Activated CD4-positive, alpha-beta T cell treated with anti-CD3 and anti-CD28 coated beads, Interleukin-2, amount 50 U/mL, for 4 hours (primary cell): ENCODE measurements around the gene TMTC1.

ENCODE experiments used
- DNase-seq, 2 experiments: peaks; one replicate each; pipeline ENCODE4 v3.0.0-alpha.2; 2020

The TMTC1 gene

DNA sequence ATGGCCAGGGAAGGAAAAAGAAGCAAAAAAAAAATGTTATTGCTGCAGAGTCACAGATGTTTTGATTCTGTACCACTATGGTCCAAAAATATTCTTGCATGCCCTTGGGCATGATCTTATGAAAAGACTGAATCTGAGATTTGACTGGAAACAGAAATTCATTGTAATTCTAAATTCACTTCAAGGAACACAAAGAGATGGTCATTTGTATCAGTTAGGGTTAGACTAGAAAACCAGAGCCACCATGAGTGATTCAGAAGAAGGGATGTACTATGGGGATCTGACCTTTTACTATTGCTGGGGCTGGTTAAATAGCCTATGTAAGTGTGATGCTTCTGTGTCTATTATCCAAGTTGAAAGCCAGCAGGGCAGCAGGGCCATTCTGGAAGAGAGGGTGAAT is 5.2 kb downstream of the TMTC1 start:
- no peak for DNase-seq

DNA sequence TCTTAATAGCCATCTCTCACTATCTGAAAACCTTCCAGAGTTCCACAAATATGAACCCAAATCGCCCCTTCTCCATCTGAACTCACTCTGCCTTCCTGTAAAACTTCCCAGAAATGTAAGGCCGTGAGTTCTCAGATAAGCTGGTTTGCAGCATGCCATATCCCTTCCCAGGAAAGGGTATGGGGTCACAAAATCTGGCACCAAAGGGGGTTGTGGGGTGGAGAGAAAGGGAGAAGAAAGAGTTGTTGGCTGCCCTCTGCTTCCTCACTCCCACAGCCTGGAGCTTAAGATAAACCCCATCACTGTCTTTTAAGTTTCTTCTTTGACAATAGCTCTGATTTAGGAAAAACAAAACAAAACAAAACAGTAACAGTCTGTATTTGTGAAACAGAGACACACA is 10.7 kb downstream of the TMTC1 start:
- DNase-seq, result no peak

DNA sequence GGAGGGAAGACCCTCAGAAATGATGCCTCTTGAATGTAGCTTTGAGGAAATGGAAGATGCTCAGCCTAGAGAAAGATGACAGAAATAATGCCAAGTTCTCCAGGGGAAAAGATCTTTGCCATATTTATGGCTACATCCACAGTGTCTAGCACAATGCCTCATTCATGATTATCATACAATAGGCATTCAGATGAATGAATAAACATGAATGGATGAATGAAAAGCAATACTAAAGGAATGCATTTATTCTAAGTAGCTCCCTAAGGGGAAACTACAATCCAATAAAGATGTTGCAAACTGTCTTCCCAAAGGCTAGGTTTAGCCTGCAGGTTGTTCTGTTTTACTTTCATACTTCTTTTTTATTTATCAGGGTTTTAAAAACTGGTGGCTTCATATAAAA is 12.0 kb downstream of the TMTC1 start:
- DNase-seq, result no peak

GRCh38 chr12:29771165-29771564 is 12.6 kb downstream of the TMTC1 start:
- DNase-seq, result no peak

DNA sequence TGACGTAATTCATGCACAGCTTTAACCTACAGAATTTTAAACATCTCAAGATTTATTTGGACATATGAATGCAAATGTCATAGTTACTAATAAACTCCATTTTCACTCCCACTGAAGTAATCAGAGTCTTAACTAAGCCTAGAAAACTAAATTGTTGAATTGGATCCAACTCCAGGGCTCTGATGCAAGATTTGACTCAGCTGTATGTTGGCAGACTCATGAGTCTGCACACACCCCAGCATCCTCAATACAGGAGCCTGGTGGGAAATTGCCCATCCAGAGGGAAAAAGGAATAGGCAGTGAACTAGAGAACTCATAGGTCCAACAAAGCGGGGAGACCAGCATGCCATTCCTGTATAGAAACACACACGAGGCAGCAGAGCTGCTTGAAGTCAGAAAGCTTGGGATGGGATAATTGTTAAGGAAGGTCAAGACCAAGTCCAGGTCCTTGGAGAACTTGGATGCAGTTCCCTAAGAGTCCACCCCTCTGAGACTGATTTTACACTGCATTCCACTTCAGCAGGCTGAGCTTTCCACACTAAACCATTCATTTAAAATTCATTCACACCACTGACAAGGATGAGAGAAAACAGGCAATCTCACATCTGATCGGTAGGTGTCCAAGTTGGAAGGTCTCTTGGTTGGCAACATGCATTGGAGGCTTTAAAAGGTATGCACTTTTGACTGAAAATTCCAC is 14.4 kb downstream of the TMTC1 start:
- DNase-seq, result no peak

DNA sequence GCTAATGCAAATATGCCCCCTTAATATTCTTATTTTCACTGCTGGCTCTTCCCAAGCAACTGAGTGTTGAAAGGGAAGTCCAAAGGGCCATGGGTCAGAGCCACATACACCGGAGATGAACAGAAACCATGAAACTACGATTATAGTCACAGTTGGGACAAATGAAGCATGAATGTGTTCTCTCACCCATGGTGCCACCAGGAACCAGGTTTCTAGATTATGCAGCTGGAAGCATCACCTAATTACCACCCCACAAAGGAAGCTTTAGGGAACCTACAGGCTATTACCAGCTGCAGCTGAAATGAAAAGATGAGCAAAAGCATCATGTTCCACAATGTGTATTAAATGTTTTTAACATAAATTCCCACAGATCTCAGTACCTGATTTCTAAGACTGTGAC is 15.4 kb downstream of the TMTC1 start:
- DNase-seq, result no peak

DNA sequence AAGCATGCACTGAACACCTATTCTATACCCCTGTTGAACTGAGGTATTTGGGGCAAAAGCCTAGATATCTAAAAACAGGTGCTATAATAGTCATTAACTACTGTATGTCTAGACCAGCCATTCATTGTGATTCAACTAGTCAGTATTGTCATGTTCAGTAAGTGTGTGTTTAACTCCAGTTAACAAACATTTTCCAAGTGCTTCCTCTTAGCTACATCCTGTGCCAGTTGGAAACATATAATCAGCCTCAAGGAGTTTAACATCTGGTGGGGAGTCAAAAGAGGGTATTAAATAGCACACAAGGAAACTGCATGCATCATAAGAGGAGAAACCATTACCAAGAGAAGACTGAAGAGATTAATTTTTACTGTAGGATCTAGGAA is 20.4 kb downstream of the TMTC1 start:
- DNase-seq, result no peak

DNA sequence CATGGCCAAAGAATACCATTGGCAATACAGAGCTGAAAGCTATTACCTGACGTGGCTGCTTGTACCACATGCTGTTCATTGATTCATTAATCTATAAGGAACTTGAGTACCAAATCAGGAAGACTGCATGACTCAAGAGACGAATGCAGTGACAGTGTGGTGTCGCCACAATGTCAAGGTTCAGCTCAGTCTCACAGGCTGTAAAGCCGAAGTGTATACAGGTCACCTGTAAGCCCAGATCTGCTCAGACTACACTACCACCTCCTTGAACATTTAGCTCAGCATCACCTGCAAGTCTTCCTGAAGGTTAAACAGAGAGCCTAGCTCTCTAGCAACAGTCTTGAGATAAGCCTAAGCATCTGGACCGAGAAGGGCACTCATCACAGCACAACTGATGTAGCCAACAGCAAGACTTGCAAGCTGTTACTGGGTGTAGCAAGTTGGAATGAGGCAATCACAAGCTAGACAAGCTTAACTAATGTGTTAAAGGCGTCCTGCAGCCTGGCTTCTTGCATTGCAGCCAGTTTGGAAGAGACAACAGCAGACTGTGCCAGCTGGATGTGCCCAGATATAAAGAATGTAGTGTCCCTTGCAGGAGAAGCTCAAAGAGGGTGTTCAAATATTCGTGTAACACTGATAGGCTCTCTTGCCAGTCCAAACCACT is 21.0 kb downstream of the TMTC1 start:
- DNase-seq, result no peak

- DNase-seq, result no peak
These were observed 23.8 kb downstream of the TMTC1 start for GRCh38 chr12:29759950-29760349.

- DNase-seq, result no peak
These were observed 26.9 kb downstream of the TMTC1 start for GRCh38 chr12:29756741-29757390.

DNA sequence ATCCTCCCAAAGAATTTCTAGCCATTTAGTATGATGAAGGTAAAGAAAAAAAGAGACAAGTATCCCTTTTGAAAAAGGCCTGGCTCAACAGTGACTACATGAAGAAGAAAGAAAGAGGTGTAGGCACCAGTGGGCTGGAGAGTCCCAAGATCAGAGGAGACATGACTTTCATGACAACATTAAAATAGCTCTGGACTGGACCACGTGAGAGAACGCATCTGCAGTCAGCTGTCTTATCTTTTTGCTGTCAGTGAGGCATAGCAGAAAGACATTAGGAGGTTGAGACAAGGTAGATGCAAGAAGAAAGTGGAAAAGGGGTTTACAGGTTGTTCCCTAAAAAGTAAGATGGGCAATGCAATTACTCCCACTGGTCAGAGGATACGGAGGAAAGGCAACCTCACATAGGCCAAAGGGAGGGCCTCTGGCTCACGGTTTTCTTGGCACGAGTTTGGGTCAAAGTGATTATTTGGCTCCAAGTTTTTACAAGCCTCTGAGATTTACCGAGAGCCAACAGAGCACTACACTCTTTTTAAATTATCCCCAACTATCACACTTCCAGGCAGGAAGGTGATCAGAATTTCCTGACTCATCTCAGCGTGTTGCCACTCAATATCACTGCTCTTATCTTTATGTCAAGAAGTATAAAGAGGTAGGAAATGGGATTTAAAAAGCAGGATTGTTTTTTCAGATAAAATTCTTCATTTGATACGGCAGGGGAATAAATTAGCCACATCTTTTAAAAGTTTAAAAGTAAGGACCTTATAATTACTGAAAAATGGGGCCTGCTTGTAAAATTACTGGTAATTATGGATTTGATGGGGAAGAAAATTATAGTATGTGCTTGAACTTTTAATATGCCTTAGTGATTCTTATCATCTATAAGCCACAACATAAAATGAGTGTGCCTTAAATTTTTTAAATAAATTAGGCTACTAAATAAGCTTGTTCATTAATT is 29.2 kb downstream of the TMTC1 start:
- DNase-seq, result no peak

DNA sequence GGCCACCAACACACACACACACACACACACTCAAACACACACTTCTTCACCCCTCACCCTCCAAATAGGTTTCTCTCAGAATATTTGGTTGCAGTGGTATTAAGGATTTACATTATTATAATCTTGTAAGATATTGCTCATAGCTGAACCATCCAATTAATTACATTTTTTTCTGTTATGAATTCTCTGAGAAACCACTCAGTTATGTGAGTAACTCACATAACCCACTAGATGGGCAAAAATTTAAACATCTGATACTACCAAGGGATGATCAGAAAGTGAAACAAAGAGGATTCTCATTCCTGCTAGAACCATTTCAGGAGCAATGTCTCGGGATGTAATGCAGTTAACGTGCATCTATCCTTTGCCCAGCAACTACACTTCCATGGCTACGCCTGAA is 31.6 kb downstream of the TMTC1 start:
- no peak for DNase-seq

DNA sequence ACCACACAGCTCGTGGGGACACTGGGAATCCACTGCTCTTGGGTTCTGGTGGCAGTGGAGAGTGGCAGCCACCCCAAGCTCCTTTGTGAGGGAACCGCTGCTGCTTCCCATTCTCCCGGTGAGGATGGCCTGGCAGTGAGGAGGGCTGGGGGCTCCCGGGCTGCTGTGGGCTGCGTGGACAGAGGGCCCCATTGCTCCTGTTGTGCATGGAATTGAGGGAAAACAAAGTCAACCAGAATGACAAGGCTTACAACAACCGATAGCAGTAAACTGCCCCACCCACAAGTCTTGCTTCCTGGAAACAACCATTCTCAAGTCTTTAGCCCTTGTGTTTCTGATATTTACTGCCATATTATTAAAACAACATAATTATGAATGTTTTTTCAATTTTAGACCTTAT is 32.1 kb downstream of the TMTC1 start:
- no peak for DNase-seq

DNA sequence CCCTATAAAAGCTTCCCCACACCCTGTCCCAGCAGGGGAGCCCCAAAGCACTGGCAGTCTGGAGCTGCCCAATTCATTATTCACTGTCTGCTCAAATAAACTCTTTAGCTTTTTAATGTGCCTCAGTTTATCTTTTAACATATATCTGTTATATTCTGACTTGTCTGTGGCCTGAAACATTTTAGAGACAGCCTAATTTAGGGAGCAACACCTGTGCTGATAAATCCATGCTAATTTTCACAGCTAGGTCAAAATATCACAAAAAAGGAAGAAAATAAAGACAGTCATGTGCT is 32.9 kb downstream of the TMTC1 start:
- no peak for DNase-seq

GRCh38 chr12:29750131-29750927 is 33.4 kb downstream of the TMTC1 start:
- DNase-seq, result no peak

GRCh38 chr12:29744365-29744764 is 39.4 kb downstream of the TMTC1 start:
- DNase-seq, result no peak

DNA sequence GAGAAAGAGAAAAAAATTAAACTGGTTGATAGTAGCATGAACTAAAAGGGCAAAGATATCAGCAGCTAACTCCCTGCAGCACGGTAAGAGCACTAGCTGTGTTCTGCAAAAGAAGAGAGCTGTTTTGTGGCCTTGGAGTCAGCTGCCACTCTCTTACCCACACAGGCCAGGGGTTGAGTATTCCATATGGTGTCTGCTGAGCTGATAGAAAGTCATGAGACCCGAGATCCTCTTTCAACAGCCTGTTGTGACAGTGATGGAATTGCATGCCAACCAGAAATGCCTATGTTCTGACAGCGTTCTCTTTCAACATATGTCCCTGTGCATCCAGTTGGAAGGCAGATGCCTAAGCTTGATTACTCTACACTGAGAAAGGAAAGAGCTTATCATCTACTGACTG is 39.9 kb downstream of the TMTC1 start:
- no peak for DNase-seq

- DNase-seq, result no peak
These were observed 40.7 kb downstream of the TMTC1 start for GRCh38 chr12:29743077-29743476.

GRCh38 chr12:29742646-29743045 is 41.1 kb downstream of the TMTC1 start:
- DNase-seq, result no peak

- DNase-seq, result no peak
These were observed 42.1 kb downstream of the TMTC1 start for GRCh38 chr12:29741342-29742241.

DNA sequence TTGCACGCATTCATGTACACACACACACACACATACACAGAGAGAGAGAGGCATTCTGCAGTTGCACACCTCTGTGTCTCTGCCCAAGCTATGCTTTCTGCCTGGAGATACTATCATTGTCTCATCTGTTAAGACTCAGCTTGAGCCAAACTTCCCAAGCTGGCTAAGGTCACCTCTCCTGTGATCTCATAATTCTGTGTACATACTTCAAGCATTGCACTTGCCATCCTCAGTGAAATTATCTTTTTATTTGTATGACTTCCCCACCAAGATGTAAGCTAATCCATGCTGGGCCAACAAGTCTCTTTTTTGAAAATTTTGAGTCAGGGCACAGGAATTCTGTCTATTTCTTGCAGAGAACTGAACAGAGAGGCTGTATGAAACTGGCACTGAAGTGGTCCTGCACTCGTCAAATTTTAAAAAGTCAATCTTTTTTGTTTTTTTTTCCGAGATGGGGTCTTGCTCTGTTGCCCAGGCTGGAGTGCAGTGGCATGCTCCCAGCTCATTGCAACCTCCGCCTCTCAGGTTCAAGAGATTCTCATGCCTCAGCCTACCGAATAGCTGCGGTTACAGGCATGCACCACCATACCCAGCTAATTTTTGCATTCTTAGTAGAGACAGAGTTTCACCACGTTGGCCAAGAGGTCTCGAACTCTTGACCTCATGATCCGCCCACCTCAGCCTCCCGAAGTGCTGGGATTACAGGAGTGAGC is 44.3 kb downstream of the TMTC1 start:
- DNase-seq, result no peak
